ENCODE data around the gene ST3GAL6.

- no peak for TF ChIP-seq POLR2A (IDR thresholded peaks at IDR 0.05)
- TF ChIP-seq, protein P1, sequence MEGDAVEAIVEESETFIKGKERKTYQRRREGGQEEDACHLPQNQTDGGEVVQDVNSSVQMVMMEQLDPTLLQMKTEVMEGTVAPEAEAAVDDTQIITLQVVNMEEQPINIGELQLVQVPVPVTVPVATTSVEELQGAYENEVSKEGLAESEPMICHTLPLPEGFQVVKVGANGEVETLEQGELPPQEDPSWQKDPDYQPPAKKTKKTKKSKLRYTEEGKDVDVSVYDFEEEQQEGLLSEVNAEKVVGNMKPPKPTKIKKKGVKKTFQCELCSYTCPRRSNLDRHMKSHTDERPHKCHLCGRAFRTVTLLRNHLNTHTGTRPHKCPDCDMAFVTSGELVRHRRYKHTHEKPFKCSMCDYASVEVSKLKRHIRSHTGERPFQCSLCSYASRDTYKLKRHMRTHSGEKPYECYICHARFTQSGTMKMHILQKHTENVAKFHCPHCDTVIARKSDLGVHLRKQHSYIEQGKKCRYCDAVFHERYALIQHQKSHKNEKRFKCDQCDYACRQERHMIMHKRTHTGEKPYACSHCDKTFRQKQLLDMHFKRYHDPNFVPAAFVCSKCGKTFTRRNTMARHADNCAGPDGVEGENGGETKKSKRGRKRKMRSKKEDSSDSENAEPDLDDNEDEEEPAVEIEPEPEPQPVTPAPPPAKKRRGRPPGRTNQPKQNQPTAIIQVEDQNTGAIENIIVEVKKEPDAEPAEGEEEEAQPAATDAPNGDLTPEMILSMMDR (IDR thresholded peaks at IDR 0.05 in 4 of 5, conservative IDR thresholded peaks at IDR 0.05 in 1 of 5): no peak
Measured at GRCh38 chr3:98808071-98808470, 44.9 kb downstream of the ST3GAL6 start.

Data from gastrocnemius medialis (tissue), 4 donors.